IMR-90 (cell line): ENCODE measurements around the gene OR10H1. TPM values are rescaled to one million over a fixed set of nuclear protein-coding genes. Genes with fewer than 3 reads are reported as not detected.

ENCODE experiments used
- ATAC-seq: fragments of 200-7000 bp; cut with Tn5 transposase; 2 replicates; pipeline ENCODE4 v1.9.1; 2020; ENCODE audit warnings: low read depth, mild to moderate bottlenecking, moderate library complexity
- BruUV-seq: library from RNA; stranded (reverse); fragments of 400-500 nt; replicated peaks from 2 replicates; lab custom pipeline; 2021; lab: Mats Ljungman, UMichigan
- CTCF ChIA-PET: fragments of 300-600 bp; formaldehyde crosslinking; extraction: SDS; loops from one replicate; lab custom pipeline; 2021; ENCODE audit warnings: antibody characterized with exemption; lab: Yijun Ruan, JAX
- POLR2A ChIA-PET: fragments of 300-600 bp; sonication (Branson Sonifier 250); formaldehyde crosslinking; loops from one replicate; lab custom pipeline; 2022; ENCODE audit warnings: antibody characterized with exemption; ENCODE audit not compliant: unreplicated experiment; lab: Charles Lee
- DNase-seq: peaks from one replicate; pipeline ENCODE4 v3.0.0; 2013
- H2AFZ ChIP-seq: replicated peaks from 2 replicates; pipeline ENCODE3; 2013; ENCODE audit warnings: low read length, mild to moderate bottlenecking; ENCODE audit not compliant: poor library complexity
- H2AK5ac ChIP-seq: 2 replicates; pipeline ENCODE4 v1.6.1; 2013; ENCODE audit warnings: low read depth, low read length, inconsistent platforms
- H2AK9ac ChIP-seq: replicated peaks from 2 replicates; pipeline ENCODE3; 2013; ENCODE audit warnings: mild to moderate bottlenecking, low read depth, low read length, moderate library complexity; ENCODE audit not compliant: poor library complexity
- H2BK120ac ChIP-seq: 2 replicates; pipeline ENCODE4 v1.6.1; 2013; ENCODE audit warnings: low read depth, low read length, inconsistent platforms
- H2BK15ac ChIP-seq: 3 replicates; pipeline ENCODE4 v1.6.1; 2013; ENCODE audit warnings: low read depth, low read length, inconsistent platforms
- H2BK20ac ChIP-seq: 2 replicates; pipeline ENCODE4 v1.6.1; 2013; ENCODE audit warnings: low read depth, mild to moderate bottlenecking, inconsistent platforms, low read length, moderate library complexity
- H2BK5ac ChIP-seq: 2 replicates; pipeline ENCODE4 v1.6.1; 2013; ENCODE audit warnings: mild to moderate bottlenecking, low read depth, low read length, inconsistent platforms; ENCODE audit not compliant: poor library complexity, severe bottlenecking
- H3K14ac ChIP-seq: replicated peaks from 2 replicates; pipeline ENCODE4 v1.6.1; 2013; ENCODE audit warnings: low read depth, low read length, inconsistent platforms
- H3K18ac ChIP-seq: 2 replicates; pipeline ENCODE4 v1.6.1; 2013; ENCODE audit warnings: low read depth, low read length, control low read depth
- H3K23ac ChIP-seq: 2 replicates; pipeline ENCODE4 v1.6.1; 2013; ENCODE audit warnings: low read depth, low read length, inconsistent platforms
- H3K27ac ChIP-seq: 2 replicates; pipeline ENCODE4 v1.5.1; 2013; ENCODE audit warnings: mild to moderate bottlenecking, control low read depth, low read length; ENCODE audit not compliant: insufficient read depth
- H3K27me3 ChIP-seq: 2 replicates; pipeline ENCODE4 v1.6.1; 2013; ENCODE audit warnings: low read length; ENCODE audit not compliant: control insufficient read depth, insufficient read depth
- H3K36me3 ChIP-seq: 2 replicates; pipeline ENCODE4 v1.6.1; 2013; ENCODE audit warnings: low read length, mixed read lengths; ENCODE audit not compliant: control insufficient read depth, insufficient read depth
- H3K4ac ChIP-seq: 2 replicates; pipeline ENCODE4 v1.6.1; 2013; ENCODE audit warnings: low read depth, low read length, inconsistent platforms
- H3K4me1 ChIP-seq: 2 replicates; pipeline ENCODE4 v1.6.1; 2013; ENCODE audit warnings: low read length, mixed read lengths; ENCODE audit not compliant: control insufficient read depth, insufficient read depth
- H3K4me2 ChIP-seq: 2 replicates; pipeline ENCODE4 v1.6.1; 2013; ENCODE audit warnings: low read depth, mild to moderate bottlenecking, control low read depth, low read length, moderate library complexity
- H3K4me3 ChIP-seq: 2 replicates; pipeline ENCODE4 v1.5.1; 2013; ENCODE audit warnings: low read depth, mild to moderate bottlenecking, control low read depth, low read length, moderate library complexity; ENCODE audit not compliant: insufficient read depth
- H3K56ac ChIP-seq: 2 replicates; pipeline ENCODE4 v1.6.1; 2013; ENCODE audit warnings: low read length, inconsistent platforms; ENCODE audit not compliant: insufficient read depth; ENCODE audit errors: extremely low read depth
- H3K79me1 ChIP-seq, 2 experiments: 2 replicates each; pipeline ENCODE4 v1.6.1; 2013; ENCODE audit warnings: low read length in 2 of 2, inconsistent platforms in 1 of 2, low read depth in 1 of 2
- H3K9ac ChIP-seq: 2 replicates; pipeline ENCODE4 v1.6.1; 2013; ENCODE audit warnings: low read depth, low read length, control low read depth
- H3K9me1 ChIP-seq: 2 replicates; pipeline ENCODE4 v1.6.1; 2013; ENCODE audit warnings: low read length, inconsistent platforms; ENCODE audit not compliant: insufficient read depth
- H3K9me3 ChIP-seq: 2 replicates; pipeline ENCODE4 v1.6.1; 2013; ENCODE audit warnings: low read length; ENCODE audit not compliant: control insufficient read depth, insufficient read depth
- H4K20me1 ChIP-seq: 2 replicates; pipeline ENCODE4 v1.6.1; 2013; ENCODE audit warnings: low read length, inconsistent platforms; ENCODE audit not compliant: insufficient read depth
- H4K5ac ChIP-seq: 2 replicates; pipeline ENCODE4 v1.6.1; 2013; ENCODE audit warnings: mild to moderate bottlenecking, low read depth, low read length, control low read depth
- H4K8ac ChIP-seq, 2 experiments: 2 replicates each; pipeline ENCODE4 v1.6.1; 2013; ENCODE audit warnings: low read depth in 2 of 2, low read length in 2 of 2, control low read depth in 1 of 2, inconsistent platforms in 1 of 2
- H4K91ac ChIP-seq: 2 replicates; pipeline ENCODE4 v1.6.1; 2013; ENCODE audit warnings: low read depth, low read length, inconsistent platforms; ENCODE audit not compliant: insufficient read depth
- BHLHE40 ChIP-seq: fragments of 150-350 bp; IDR thresholded peaks from 2 replicates; pipeline ENCODE4 v1.6.1; 2016; ENCODE audit warnings: mild to moderate bottlenecking, low read depth, low read length
- ELK1 ChIP-seq: fragments of 150-350 bp; IDR thresholded peaks from 2 replicates; pipeline ENCODE4 v1.6.1; 2016; ENCODE audit warnings: low read depth, mild to moderate bottlenecking, low read length, moderate library complexity, borderline replicate concordance
- FOS ChIP-seq: fragments of 150-350 bp; IDR thresholded peaks from 2 replicates; pipeline ENCODE4 v1.6.1; 2016; ENCODE audit warnings: low read depth, low read length
- NFE2L2 ChIP-seq: fragments of 150-350 bp; IDR thresholded peaks from 2 replicates; pipeline ENCODE4 v1.6.1; 2016; ENCODE audit warnings: low read depth, mild to moderate bottlenecking, low read length
- RAD21 ChIP-seq: IDR thresholded peaks from 2 replicates; pipeline ENCODE4 v1.6.1; 2012; ENCODE audit warnings: low read length, improper control_type of control experiment
- RFX5 ChIP-seq: IDR thresholded peaks from 2 replicates; pipeline ENCODE4 v1.8.0; 2012; ENCODE audit warnings: low read depth, mild to moderate bottlenecking, low read length, moderate library complexity
- WGBS, 2 experiments: methylation state at CpG; one replicate each; pipeline versions ENCODE4 v1.1.5 to v1.1.7; 2013; ENCODE audit warnings: missing lambda C conversion rate in 2 of 2; ENCODE audit not compliant: insufficient read length in 1 of 2; ENCODE audit errors: extremely low coverage in 2 of 2; 5-methylcytosine and 5-hydroxymethylcytosine counted together
- dilution Hi-C: fragments of 300-500 bp; cut with HindIII; formaldehyde crosslinking; loops from one replicate; pipeline ENCODE4 v1.14.3; 2018; ENCODE audit warnings: low sequenced_read_pairs; ENCODE audit not compliant: unreplicated experiment
- in situ Hi-C: fragments of 300-500 bp; cut with MboI; formaldehyde crosslinking; loops from 3 replicates; pipeline ENCODE4 v1.14.3; 2019; ENCODE audit warnings: low sequenced_read_pairs, inconsistent platforms, mixed read lengths
- intact Hi-C: fragments of 100-400 bp; cut with micrococcal nuclease; formaldehyde crosslinking; loops from 2 replicates; pipeline ENCODE4 v1.10.0; 2022
- polyA plus RNA-seq, 3 experiments: library from polyadenylated mRNA; depleted of rRNA; stranded (reverse); fragments of >200 nt; gene quantifications; 2 replicates each; pipeline ENCODE4 v1.2.3, GENCODE V29; 2012; ENCODE audit warnings: low replicate concordance in 1 of 3
- total RNA-seq: library from RNA; depleted of rRNA; stranded (reverse); fragments of >200 nt; gene quantifications from 2 replicates; pipeline ENCODE4 v1.2.3, GENCODE V29; 2012

The OR10H1 gene
- total and polyA plus RNA-seq, 2 of the 4 experiments (the other 2 are of a cell fraction) = not detected

GRCh38 chr19:15838351-15838750 is 22.9 kb upstream of the OR10H1 start:
- in situ Hi-C loops (loop anchor here (25.0 kb wide), 1 partner anchor 349 kb away; the partner anchor contains the start of genes AP1M1 and FAM32A), dilution Hi-C loops (no loop called here), intact Hi-C loops (no loop called here)
- Histone ChIP-seq H3K27ac (no peak overlapping the region), H3K79me1 (no peaks in the 10 kb centered on the region), H4K8ac (no peak overlapping the region), H2BK20ac (no peak overlapping the region), H3K36me3 (no peaks in the 10 kb centered on the region), H3K9me3 (no peaks in the 10 kb centered on the region), H4K91ac (no peak overlapping the region), H3K4me2 (no peak overlapping the region), H3K4me3 (no peak overlapping the region), H3K4me1 (no peaks in the 10 kb centered on the region), H2BK5ac (no peak overlapping the region), H2BK15ac (no peak overlapping the region), H4K20me1 (no peaks in the 10 kb centered on the region), H3K14ac (no peak overlapping the region), H3K56ac (no peak overlapping the region), H2AK5ac (no peak overlapping the region), H2AK9ac (no peak overlapping the region), H2AFZ (no peak overlapping the region), H3K4ac (no peak overlapping the region), H3K9me1 (no peaks in the 10 kb centered on the region), H3K23ac (no peak overlapping the region), H3K9ac (no peak overlapping the region), H4K5ac (no peak overlapping the region), H3K18ac (no peak overlapping the region), H2BK120ac (no peak overlapping the region), H3K27me3 (no peaks in the 10 kb centered on the region)
- ATAC-seq (no peak), DNase-seq (no peak)
- no TSS peak for BruUV-seq
- no peak for TF ChIP-seq ELK1
- TF ChIP-seq RAD21 = no peak
- TF ChIP-seq FOS = no peak
- no peak for TF ChIP-seq BHLHE40
- no peak for TF ChIP-seq NFE2L2
- TF ChIP-seq RFX5 = no peak
- WGBS, 2 experiments = no CpG with 5 or more reads among the region's 3 CpGs
- ChIA-PET POLR2A (no interaction called here), CTCF (no interaction called here)
